HUES48 (cell line): ENCODE data around the gene CEL.

ENCODE experiments used
- H3K27ac ChIP-seq: one replicate; pipeline ENCODE4 v1.7.0; 2013; ENCODE audit warnings: low read depth, low read length, inconsistent platforms
- H3K27me3 ChIP-seq: 2 replicates; pipeline ENCODE4 v1.6.1; 2013; ENCODE audit warnings: mild to moderate bottlenecking, low read length; ENCODE audit not compliant: control insufficient read depth, insufficient read depth
- H3K36me3 ChIP-seq: 2 replicates; pipeline ENCODE4 v1.6.1; 2013; ENCODE audit warnings: low read length; ENCODE audit not compliant: control insufficient read depth, insufficient read depth
- H3K4me1 ChIP-seq: 2 replicates; pipeline ENCODE4 v1.6.1; 2013; ENCODE audit warnings: mild to moderate bottlenecking, low read length; ENCODE audit not compliant: control insufficient read depth, insufficient read depth
- H3K4me3 ChIP-seq: 2 replicates; pipeline ENCODE4 v1.5.1; 2013; ENCODE audit warnings: mild to moderate bottlenecking, low read depth, low read length
- H3K9ac ChIP-seq: 2 replicates; pipeline ENCODE4 v1.6.1; 2013; ENCODE audit warnings: mild to moderate bottlenecking, low read depth, low read length, moderate library complexity
- H3K9me3 ChIP-seq: 2 replicates; pipeline ENCODE4 v1.6.1; 2013; ENCODE audit warnings: low read length; ENCODE audit not compliant: control insufficient read depth, insufficient read depth

CEL gene

GRCh38 chr9:133048595-133048994, 13.2 kb upstream of the CEL start:
- no peaks in the 10 kb centered on the region for H3K4me1 ChIP-seq
- no peaks in the 10 kb centered on the region for H3K9me3 ChIP-seq
- H3K27ac ChIP-seq, result no peak overlapping the region
- H3K9ac ChIP-seq, result no peak overlapping the region
- H3K27me3 ChIP-seq, result no peaks in the 10 kb centered on the region
- H3K4me3 ChIP-seq, result no peak overlapping the region
- peaks cover 82% of the 10 kb centered on the region for H3K36me3 ChIP-seq

- no peak overlapping the region for H3K27ac ChIP-seq
- H3K4me3 ChIP-seq, result no peak overlapping the region
- no peaks in the 10 kb centered on the region for H3K27me3 ChIP-seq
- no peaks in the 10 kb centered on the region for H3K4me1 ChIP-seq
- H3K9ac ChIP-seq, result no peak overlapping the region
- peaks cover 82% of the 10 kb centered on the region for H3K36me3 ChIP-seq
- no peaks in the 10 kb centered on the region for H3K9me3 ChIP-seq
Observed at GRCh38 chr9:133049043-133049442, 12.7 kb upstream of the CEL start.

- Histone ChIP-seq H3K4me3 (no peak overlapping the region), H3K36me3 (peaks cover 82% of the 10 kb centered on the region), H3K27ac (no peak overlapping the region), H3K27me3 (no peaks in the 10 kb centered on the region), H3K9ac (no peak overlapping the region), H3K4me1 (no peaks in the 10 kb centered on the region), H3K9me3 (no peaks in the 10 kb centered on the region)
Observed at GRCh38 chr9:133050142-133050541, 11.6 kb upstream of the CEL start.

- Histone ChIP-seq H3K27me3 (no peaks in the 10 kb centered on the region), H3K36me3 (peaks cover 83% of the 10 kb centered on the region), H3K27ac (no peak overlapping the region), H3K9ac (no peak overlapping the region), H3K4me1 (no peaks in the 10 kb centered on the region), H3K9me3 (no peaks in the 10 kb centered on the region), H3K4me3 (no peak overlapping the region)
Observed at GRCh38 chr9:133050781-133051180, 11.0 kb upstream of the CEL start.

GRCh38 chr9:133051281-133051900, 10.4 kb upstream of the CEL start:
- Histone ChIP-seq H3K4me3 (no peak overlapping the region), H3K27ac (no peak overlapping the region), H3K9me3 (no peaks in the 10 kb centered on the region), H3K4me1 (no peaks in the 10 kb centered on the region), H3K36me3 (peaks cover 83% of the 10 kb centered on the region), H3K27me3 (no peaks in the 10 kb centered on the region), H3K9ac (no peak overlapping the region)

GRCh38 chr9:133051966-133052539, 9.7 kb upstream of the CEL start:
- peaks cover 83% of the 10 kb centered on the region for H3K36me3 ChIP-seq
- no peak overlapping the region for H3K4me3 ChIP-seq
- H3K9ac ChIP-seq, result no peak overlapping the region
- no peaks in the 10 kb centered on the region for H3K4me1 ChIP-seq
- no peaks in the 10 kb centered on the region for H3K9me3 ChIP-seq
- H3K27me3 ChIP-seq, result no peaks in the 10 kb centered on the region
- no peak overlapping the region for H3K27ac ChIP-seq

GRCh38 chr9:133054194-133054890, 7.4 kb upstream of the CEL start:
- no peaks in the 10 kb centered on the region for H3K9me3 ChIP-seq
- H3K9ac ChIP-seq, result no peak overlapping the region
- H3K27me3 ChIP-seq, result no peaks in the 10 kb centered on the region
- peaks cover 90% of the 10 kb centered on the region for H3K36me3 ChIP-seq
- no peak overlapping the region for H3K27ac ChIP-seq
- no peak overlapping the region for H3K4me3 ChIP-seq
- H3K4me1 ChIP-seq, result peaks cover 8% of the 10 kb centered on the region

GRCh38 chr9:133054966-133055365, 6.8 kb upstream of the CEL start:
- no peak overlapping the region for H3K27ac ChIP-seq

GRCh38 chr9:133055788-133056420, 5.9 kb upstream of the CEL start:
- Histone ChIP-seq H3K36me3 (peaks cover 74% of the 10 kb centered on the region), H3K27me3 (no peaks in the 10 kb centered on the region), H3K9me3 (no peaks in the 10 kb centered on the region), H3K9ac (no peak overlapping the region), H3K27ac (no peak overlapping the region), H3K4me1 (peaks cover 18% of the 10 kb centered on the region), H3K4me3 (no peak overlapping the region)

More at GRCh38 chr9:133054966-133055365, 6.8 kb upstream of the CEL start:
- Histone ChIP-seq H3K27me3 (no peaks in the 10 kb centered on the region), H3K36me3 (peaks cover 83% of the 10 kb centered on the region), H3K4me1 (peaks cover 14% of the 10 kb centered on the region), H3K4me3 (no peak overlapping the region), H3K9me3 (no peaks in the 10 kb centered on the region), H3K9ac (no peak overlapping the region)

- H3K27ac ChIP-seq, result no peak overlapping the region
Observed at GRCh38 chr9:133056533-133056932, 5.2 kb upstream of the CEL start.

GRCh38 chr9:133057006-133057405, 4.8 kb upstream of the CEL start:
- Histone ChIP-seq H3K27ac (no peak overlapping the region), H3K4me3 (no peak overlapping the region), H3K4me1 (peaks cover 24% of the 10 kb centered on the region), H3K36me3 (peaks cover 63% of the 10 kb centered on the region), H3K9ac (no peak overlapping the region), H3K27me3 (no peaks in the 10 kb centered on the region), H3K9me3 (no peaks in the 10 kb centered on the region)

More at GRCh38 chr9:133056533-133056932, 5.2 kb upstream of the CEL start:
- no peaks in the 10 kb centered on the region for H3K9me3 ChIP-seq
- H3K4me1 ChIP-seq, result peaks cover 23% of the 10 kb centered on the region
- no peak overlapping the region for H3K4me3 ChIP-seq
- no peak overlapping the region for H3K9ac ChIP-seq
- H3K27me3 ChIP-seq, result no peaks in the 10 kb centered on the region
- peaks cover 68% of the 10 kb centered on the region for H3K36me3 ChIP-seq
